Stimulated activated naive CD8-positive, alpha-beta T cell treated with anti-CD3 and anti-CD28 coated beads, Interleukin-15, amount 100 ng/mL, for 72 hours (primary cell): ENCODE measurements around the gene BLM.
"Not testable (repeated sequence)": the region's sequence is repeated elsewhere in the genome, so short reads cannot be mapped to it uniquely, and the experiment has no call there.

ENCODE experiments used
- ATAC-seq: fragments of 150-1000 bp; cut with Tn5 transposase; 2 replicates; pipeline ENCODE4 v1.10.0; 2021; ENCODE audit warnings: mild to moderate bottlenecking, moderate library complexity
- DNase-seq, 2 donors: peaks; one replicate each; pipeline ENCODE4 v3.0.0; 2021 to 2022
- H3K27ac Mint-ChIP-seq, 2 donors: one replicate each; pipeline ENCODE4 v1.8.0; 2022; ENCODE audit warnings: mild to moderate bottlenecking in 2 of 2, mixed read lengths in 2 of 2, moderate library complexity in 2 of 2
- H3K27me3 Mint-ChIP-seq: one replicate; pipeline ENCODE4 v1.8.0; 2022; ENCODE audit warnings: mixed read lengths
- H3K4me1 Mint-ChIP-seq: one replicate; pipeline ENCODE4 v1.8.0; 2022; ENCODE audit warnings: mild to moderate bottlenecking, mixed read lengths
- H3K4me3 Mint-ChIP-seq, 2 donors: one replicate each; pipeline ENCODE4 v1.8.0; 2022; ENCODE audit warnings: mild to moderate bottlenecking in 2 of 2, mixed read lengths in 2 of 2, moderate library complexity in 1 of 2
- H3K9me3 Mint-ChIP-seq, 2 donors: one replicate each; pipeline ENCODE4 v1.8.0; 2022; ENCODE audit warnings: mixed read lengths in 2 of 2

The BLM gene

DNA sequence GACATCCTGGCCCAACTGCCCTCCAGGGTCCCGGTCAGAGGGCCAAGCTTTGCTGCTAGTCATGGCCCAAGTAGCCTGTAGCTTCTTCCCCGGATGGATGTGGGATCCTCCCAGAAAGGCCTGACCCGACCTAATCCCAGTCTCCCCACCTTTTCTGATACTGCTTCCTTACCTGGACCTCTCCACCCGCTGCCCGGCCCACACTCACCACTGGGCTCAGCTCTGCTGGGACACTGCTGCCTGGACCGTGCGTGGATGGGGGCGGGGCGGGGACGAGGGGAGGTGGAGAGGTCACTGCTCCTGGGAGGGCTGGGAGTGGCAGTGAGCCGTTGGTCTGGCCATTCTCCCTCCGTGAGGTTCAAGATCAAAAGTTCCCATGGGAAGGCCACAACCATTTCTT lies 111.0 kb downstream of the BLM start:
- Mint-ChIP-seq H3K4me1 (peaks cover 68% of the 10 kb centered on the region), H3K27me3 (no peaks in the 10 kb centered on the region), H3K4me3 (peak overlapping the region; percentile 17 to 71), H3K9me3 (peaks cover 7% of the 10 kb centered on the region in 2 donors), H3K27ac (peak overlapping the region in 1 of 2 donors; percentile 90)
- no peak for DNase-seq
- ATAC-seq: no peak

DNA sequence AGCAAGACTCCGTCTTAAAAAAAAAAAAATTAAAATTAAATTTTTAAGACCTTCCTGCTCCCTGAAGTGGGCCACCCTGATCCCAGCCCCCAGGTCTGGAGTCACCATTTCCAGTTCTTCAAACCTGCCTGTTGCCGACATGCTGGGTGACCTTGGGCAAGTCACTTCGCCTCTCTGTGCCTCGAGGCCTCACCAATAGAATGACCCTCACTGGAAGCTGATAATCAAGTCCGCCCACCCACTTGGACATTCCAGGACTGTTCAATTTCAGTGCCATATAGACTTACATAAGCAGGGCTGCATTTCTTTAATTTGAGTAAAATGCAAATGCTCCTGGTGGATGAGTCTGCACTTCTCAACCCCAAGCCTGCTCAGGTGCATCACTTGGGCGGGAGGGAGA lies 112.0 kb downstream of the BLM start:
- ATAC-seq (no peak), DNase-seq (no peak)
- H3K27me3 Mint-ChIP-seq: no peaks in the 10 kb centered on the region
- peaks cover 7% of the 10 kb centered on the region in 2 donors for H3K9me3 Mint-ChIP-seq
- peaks cover 70% of the 10 kb centered on the region for H3K4me1 Mint-ChIP-seq
- H3K27ac Mint-ChIP-seq: peak overlapping the region in 1 of 2 donors; percentile 100
- peak overlapping the region; percentile 83 for H3K4me3 Mint-ChIP-seq

GRCh38 chr15:90829942-90830440 lies 112.8 kb downstream of the BLM start:
- ATAC-seq: peak; percentile 95
- peak overlapping the region; percentile 83 for H3K4me3 Mint-ChIP-seq
- H3K27me3 Mint-ChIP-seq: no peaks in the 10 kb centered on the region
- peaks cover 7% of the 10 kb centered on the region in 2 donors for H3K9me3 Mint-ChIP-seq
- peak; percentile 68 to 97 for DNase-seq
- H3K27ac Mint-ChIP-seq: peak overlapping the region; percentile 96 to 100
- peaks cover 67% of the 10 kb centered on the region for H3K4me1 Mint-ChIP-seq

DNA sequence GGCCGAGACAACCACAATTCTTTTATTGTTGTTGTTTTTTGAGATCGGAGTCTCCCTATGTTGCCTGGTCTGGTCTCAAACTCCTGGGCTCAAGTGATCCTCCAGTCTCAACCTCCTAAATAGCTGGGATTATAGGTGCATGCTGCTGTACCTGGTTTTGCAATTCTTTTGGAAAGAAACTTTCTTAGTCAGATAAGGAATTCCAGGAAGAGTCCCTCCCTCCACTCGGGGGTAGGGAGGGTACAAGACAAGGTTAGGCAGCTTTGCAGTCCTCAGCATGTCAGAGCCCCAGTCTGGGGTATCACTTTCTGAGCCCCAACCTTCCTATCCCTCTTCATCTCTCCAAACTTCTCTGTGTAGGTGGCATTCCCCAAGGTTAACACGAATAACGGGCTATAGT lies 117.5 kb downstream of the BLM start:
- ATAC-seq (no peak), DNase-seq (no peak)
- H3K4me1 Mint-ChIP-seq: peaks cover 81% of the 10 kb centered on the region
- peak overlapping the region in 1 of 2 donors; percentile 44 for H3K4me3 Mint-ChIP-seq
- H3K27me3 Mint-ChIP-seq: no peaks in the 10 kb centered on the region
- no peaks in the 10 kb centered on the region for H3K9me3 Mint-ChIP-seq
- H3K27ac Mint-ChIP-seq: peak overlapping the region in 1 of 2 donors; percentile 91

- no peaks in the 10 kb centered on the region for H3K27me3 Mint-ChIP-seq
- no peaks in the 10 kb centered on the region for H3K9me3 Mint-ChIP-seq
- DNase-seq (no peak), ATAC-seq (no peak)
- peaks cover 77% of the 10 kb centered on the region for H3K4me1 Mint-ChIP-seq
- peak overlapping the region; percentile 82 to 84 for H3K4me3 Mint-ChIP-seq
- H3K27ac Mint-ChIP-seq: peak overlapping the region in 1 of 2 donors; percentile 98
Measured at GRCh38 chr15:90836296-90836871, 119.2 kb downstream of the BLM start.

GRCh38 chr15:90837094-90837493 lies 119.9 kb downstream of the BLM start:
- H3K4me1 Mint-ChIP-seq: peaks cover 82% of the 10 kb centered on the region
- peak; percentile 8 for ATAC-seq
- DNase-seq: peak in 1 of 2 donors; percentile 78

DNA sequence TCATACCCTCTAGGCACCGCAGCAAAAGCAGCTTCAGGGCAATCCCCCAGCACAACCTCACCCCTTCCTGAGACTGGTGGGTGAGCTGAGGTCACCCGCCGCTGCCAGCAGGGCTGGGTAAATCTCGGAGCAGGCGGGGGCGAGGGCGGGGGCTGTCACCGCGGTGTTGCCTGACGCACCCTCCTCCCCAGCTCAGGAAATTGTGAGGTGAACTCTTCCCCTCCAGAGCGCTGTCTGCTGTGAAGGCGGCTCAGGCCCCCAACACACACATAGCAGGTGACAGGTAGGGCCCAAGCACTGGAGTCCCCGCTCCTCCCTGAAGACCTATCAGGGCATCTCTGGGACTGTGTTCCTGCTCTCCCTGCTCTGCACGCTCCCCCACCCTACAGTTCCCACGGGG lies 121.0 kb downstream of the BLM start:
- H3K4me3 Mint-ChIP-seq: peak overlapping the region; percentile 82 to 84
- H3K27me3 Mint-ChIP-seq: no peaks in the 10 kb centered on the region
- DNase-seq: peak; percentile 83 to 97
- H3K27ac Mint-ChIP-seq: peak overlapping the region; percentile 85 to 98
- ATAC-seq: peak; percentile 86
- no peaks in the 10 kb centered on the region for H3K9me3 Mint-ChIP-seq
- H3K4me1 Mint-ChIP-seq: peaks cover 76% of the 10 kb centered on the region

More at GRCh38 chr15:90837094-90837493, 119.9 kb downstream of the BLM start:
- H3K27me3 Mint-ChIP-seq: no peaks in the 10 kb centered on the region
- peak overlapping the region; percentile 82 to 84 for H3K4me3 Mint-ChIP-seq
- H3K27ac Mint-ChIP-seq: peak overlapping the region; percentile 85 to 98
- no peaks in the 10 kb centered on the region for H3K9me3 Mint-ChIP-seq

DNA sequence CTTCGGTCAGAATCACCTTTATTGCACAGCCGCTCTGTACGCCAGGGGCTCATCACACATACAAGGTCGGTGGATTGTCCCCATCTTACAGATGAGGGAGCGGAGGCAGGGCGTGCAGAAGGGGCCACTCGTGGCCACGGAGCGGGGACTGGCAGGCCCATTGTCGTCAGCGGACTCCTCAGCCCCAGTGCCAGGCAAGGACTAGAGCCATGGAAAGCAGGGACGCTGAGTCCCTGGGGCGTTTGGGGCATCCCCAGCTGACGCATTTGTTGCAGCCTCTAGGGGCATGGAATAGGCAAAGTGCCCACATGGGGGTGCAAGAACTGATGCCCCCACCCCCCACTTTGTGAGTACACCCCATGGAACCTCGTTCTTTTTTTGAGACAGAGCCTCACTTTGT lies 121.4 kb downstream of the BLM start:
- Mint-ChIP-seq H3K27ac (peak overlapping the region; percentile 85 to 98), H3K4me3 (peak overlapping the region; percentile 82 to 84), H3K27me3 (no peaks in the 10 kb centered on the region), H3K9me3 (no peaks in the 10 kb centered on the region), H3K4me1 (peaks cover 72% of the 10 kb centered on the region)
- ATAC-seq (peak; percentile 54), DNase-seq (peak in 1 of 2 donors; percentile 83)

- H3K9me3 Mint-ChIP-seq: no peaks in the 10 kb centered on the region
- H3K27ac Mint-ChIP-seq: peak overlapping the region; percentile 66 to 97
- DNase-seq: peak in 1 of 2 donors; percentile 81
- ATAC-seq: peak; percentile 58
- H3K27me3 Mint-ChIP-seq: no peaks in the 10 kb centered on the region
- peak overlapping the region; percentile 82 to 84 for H3K4me3 Mint-ChIP-seq
- H3K4me1 Mint-ChIP-seq: peaks cover 72% of the 10 kb centered on the region
Measured at GRCh38 chr15:90839187-90840071, 122.3 kb downstream of the BLM start.

DNA sequence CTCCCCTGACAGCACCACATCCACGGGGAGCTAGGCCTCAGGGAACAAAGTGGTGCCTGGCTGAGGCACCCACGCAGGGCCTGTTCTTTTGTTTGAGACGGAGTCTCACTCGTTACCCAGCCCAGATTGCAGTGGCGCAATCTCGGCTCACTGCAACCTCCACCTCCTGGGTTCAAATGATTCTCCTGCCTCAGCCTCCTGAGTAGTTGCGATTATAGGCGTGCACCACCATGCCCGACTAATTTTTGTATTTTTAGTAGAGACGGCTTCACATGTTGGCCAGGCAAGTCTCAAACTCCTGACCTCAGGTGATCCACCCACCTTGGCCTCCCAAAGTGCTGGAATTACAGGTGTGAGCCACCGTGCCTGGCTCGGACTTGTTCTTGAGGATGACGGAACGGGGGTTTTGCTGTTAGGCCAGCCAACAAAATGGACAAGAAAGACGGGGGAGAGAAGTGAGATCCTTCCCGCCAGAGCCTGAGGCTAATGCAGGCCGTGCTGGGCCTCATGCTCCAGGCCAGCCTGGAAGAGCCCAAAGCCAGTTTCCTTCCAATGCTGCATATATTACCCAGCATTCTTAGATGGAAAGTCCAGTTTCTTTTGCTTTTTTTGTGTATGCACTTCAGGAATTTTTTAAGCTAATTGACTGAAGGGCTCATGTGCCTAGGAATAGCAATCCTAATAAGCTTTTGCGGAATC lies 123.2 kb downstream of the BLM start:
- Mint-ChIP-seq H3K4me3 (peak overlapping the region; percentile 82 to 84), H3K27ac (peak overlapping the region in 1 of 2 donors; percentile 97)

GRCh38 chr15:90840954-90841353 lies 123.8 kb downstream of the BLM start:
- Mint-ChIP-seq H3K4me1 (peaks cover 71% of the 10 kb centered on the region), H3K4me3 (peak overlapping the region in 1 of 2 donors; percentile 52), H3K27ac (no peak overlapping the region), H3K27me3 (no peaks in the 10 kb centered on the region), H3K9me3 (no peaks in the 10 kb centered on the region)
- DNase-seq (no peak), ATAC-seq (no peak)

More for the DNA sequence above, 123.2 kb downstream of the BLM start:
- no peaks in the 10 kb centered on the region for H3K27me3 Mint-ChIP-seq
- H3K4me1 Mint-ChIP-seq: peaks cover 72% of the 10 kb centered on the region
- DNase-seq (no peak), ATAC-seq (no peak)
- H3K9me3 Mint-ChIP-seq: no peaks in the 10 kb centered on the region

GRCh38 chr15:90844696-90845095 lies 127.5 kb downstream of the BLM start:
- H3K4me1 Mint-ChIP-seq: peaks cover 42% of the 10 kb centered on the region
- DNase-seq: no peak
- H3K27me3 Mint-ChIP-seq: no peaks in the 10 kb centered on the region
- peak overlapping the region; percentile 41 to 57 for H3K4me3 Mint-ChIP-seq
- no peak for ATAC-seq
- peak overlapping the region in 1 of 2 donors; percentile 93 for H3K27ac Mint-ChIP-seq
- H3K9me3 Mint-ChIP-seq: no peaks in the 10 kb centered on the region

DNA sequence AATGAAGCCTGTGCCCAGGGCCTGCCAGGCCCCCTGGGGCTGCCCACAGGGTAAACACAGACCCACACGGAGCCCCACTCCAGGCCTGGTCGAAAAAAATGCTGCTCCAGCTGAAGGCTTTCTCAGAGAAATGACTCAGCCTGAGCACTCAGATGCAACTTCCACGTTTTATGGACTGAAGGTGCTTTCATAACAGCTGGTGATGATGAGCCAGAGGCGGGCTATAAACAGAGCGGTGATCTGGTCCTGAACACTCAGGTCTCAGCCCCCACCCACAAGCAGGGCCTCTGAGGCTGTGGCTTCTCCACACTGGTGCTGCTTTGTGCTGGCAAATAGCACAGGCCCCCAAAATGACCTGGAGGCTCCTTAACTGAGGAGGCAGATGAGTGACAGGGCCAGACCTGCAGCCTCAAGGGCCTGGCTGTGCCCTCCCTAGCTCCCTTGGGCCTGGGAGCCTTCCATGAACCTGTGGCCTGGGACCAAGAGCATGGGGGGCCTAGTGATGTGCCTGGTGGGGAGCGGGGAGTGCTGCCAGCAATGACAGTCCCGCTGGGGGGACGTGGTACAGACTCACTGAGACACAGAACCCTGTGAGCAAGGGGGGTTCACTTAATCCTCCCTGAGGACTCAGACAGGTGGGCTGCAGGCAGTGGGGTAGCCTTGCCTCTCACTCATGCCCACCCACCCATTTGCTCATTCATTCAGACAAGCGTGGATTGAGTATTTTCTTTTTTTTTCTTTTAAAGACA lies 128.2 kb downstream of the BLM start:
- Mint-ChIP-seq H3K9me3 (no peaks in the 10 kb centered on the region), H3K27me3 (no peaks in the 10 kb centered on the region), H3K4me1 (peaks cover 35% of the 10 kb centered on the region), H3K4me3 (peak overlapping the region; percentile 41 to 57), H3K27ac (peak overlapping the region in 1 of 2 donors; percentile 93)
- DNase-seq (peak in 1 of 2 donors; percentile 87), ATAC-seq (peak; percentile 98)

DNA sequence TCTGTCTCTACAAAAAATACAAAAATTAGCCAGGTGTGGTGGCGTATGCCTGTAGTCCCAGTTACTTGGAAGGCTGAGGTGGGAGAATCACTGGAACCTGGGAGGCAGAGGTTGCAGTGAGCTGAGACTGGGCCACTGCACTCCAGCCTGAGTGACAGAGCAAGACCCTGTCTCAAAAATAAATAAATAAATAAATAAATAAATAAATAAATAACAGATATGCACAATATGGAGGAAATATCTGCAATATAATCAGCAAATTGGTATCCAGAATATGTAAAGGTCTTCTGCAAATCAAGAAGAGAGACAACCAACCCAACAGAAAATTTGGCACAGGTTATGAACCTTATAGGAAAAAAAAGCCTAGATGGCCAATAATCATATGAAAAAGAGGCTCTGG lies 132.3 kb downstream of the BLM start:
- not testable (repeated sequence) for DNase-seq, H3K27me3 Mint-ChIP-seq, ATAC-seq, H3K27ac Mint-ChIP-seq
- H3K4me1 Mint-ChIP-seq: peaks cover 59% of the 10 kb centered on the region
- H3K4me3 Mint-ChIP-seq: peak overlapping the region in 1 of 2 donors; percentile 83
- H3K9me3 Mint-ChIP-seq: peaks cover 4 to 10% of the 10 kb centered on the region in 2 donors
